Activated CD4-positive, alpha-beta memory T cell treated with anti-CD3 and anti-CD28 coated beads for 36 hours (primary cell): ENCODE data around the gene PUM2. TPM values are rescaled to one million over a fixed set of nuclear protein-coding genes. Genes with fewer than 3 reads are reported as not detected.

Experiments
- CTCF ChIA-PET: fragments of 350-600 bp; sonication (Branson Sonifier 250); formaldehyde crosslinking; loops from one replicate; lab custom pipeline; 2021; ENCODE audit warnings: antibody characterized with exemption, inconsistent platforms; lab: Charles Lee
- POLR2A ChIA-PET: fragments of 350-600 bp; sonication (Branson Sonifier 250); formaldehyde crosslinking; loops from one replicate; lab custom pipeline; 2021; ENCODE audit warnings: antibody characterized with exemption; lab: Charles Lee
- DNase-seq: peaks from one replicate; pipeline ENCODE4 v3.0.0-alpha.2; 2020
- H3K27ac Mint-ChIP-seq: one replicate; pipeline ENCODE4 v1.8.0; 2021; ENCODE audit warnings: mixed read lengths
- H3K27me3 Mint-ChIP-seq: one replicate; pipeline ENCODE4 v1.8.0; 2021; ENCODE audit warnings: mixed read lengths
- H3K36me3 Mint-ChIP-seq: one replicate; pipeline ENCODE4 v1.8.0; 2021; ENCODE audit warnings: mixed read lengths
- H3K4me1 Mint-ChIP-seq: one replicate; pipeline ENCODE4 v1.8.0; 2021; ENCODE audit warnings: low read depth, mixed read lengths
- H3K4me3 Mint-ChIP-seq: one replicate; pipeline ENCODE4 v1.8.0; 2021; ENCODE audit warnings: mild to moderate bottlenecking, mixed read lengths
- H3K9me3 Mint-ChIP-seq: one replicate; pipeline ENCODE4 v1.8.0; 2021; ENCODE audit warnings: mixed read lengths
- intact Hi-C: fragments of 100-400 bp; cut with micrococcal nuclease; formaldehyde crosslinking; loops from one replicate; pipeline ENCODE4 v1.15.1; 2023
- total RNA-seq, 2 experiments: library from RNA; stranded (reverse); gene quantifications; one replicate each; pipeline ENCODE4 v1.2.3, GENCODE V29; 2021

Gene PUM2
- total RNA-seq, 2 experiments from 2014 or later = 122 TPM

GRCh38 chr2:20212871-20213503 is 137.7 kb downstream of the PUM2 start:
- no peaks in the 10 kb centered on the region for H3K4me1 Mint-ChIP-seq
- H3K36me3 Mint-ChIP-seq = no peaks in the 10 kb centered on the region
- ChIA-PET CTCF (interaction anchor here (0.9 kb wide), 1 partner anchor 257 kb away, joined by 3 read pairs; no protein-coding TSS in a partner anchor), POLR2A (no interaction called here)
- no peaks in the 10 kb centered on the region for H3K9me3 Mint-ChIP-seq
- H3K4me3 Mint-ChIP-seq = no peak overlapping the region
- no peak overlapping the region for H3K27ac Mint-ChIP-seq
- no peak for DNase-seq
- no peaks in the 10 kb centered on the region for H3K27me3 Mint-ChIP-seq
- intact Hi-C loops = no loop called here

DNA sequence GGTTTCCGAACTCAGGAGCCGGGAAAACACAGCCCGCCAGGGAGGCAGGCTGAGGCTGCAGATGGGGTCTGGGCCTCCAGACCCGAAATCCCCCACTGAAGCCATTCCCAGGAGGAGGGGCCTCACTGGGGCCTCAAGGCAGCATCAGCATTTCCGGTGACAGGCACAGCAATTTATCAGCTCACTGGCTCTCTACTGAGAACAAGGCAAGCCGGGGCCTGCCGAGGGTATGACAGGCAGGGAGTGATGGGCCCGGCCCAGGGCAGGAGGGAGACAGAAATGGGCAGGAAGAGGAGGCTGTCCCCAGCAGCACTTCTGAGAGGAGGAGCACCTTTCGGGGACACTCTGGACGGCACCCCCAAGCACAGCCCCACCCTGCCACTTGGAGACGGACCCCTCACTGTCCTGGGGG is 138.2 kb downstream of the PUM2 start:
- DNase-seq = no peak

DNA sequence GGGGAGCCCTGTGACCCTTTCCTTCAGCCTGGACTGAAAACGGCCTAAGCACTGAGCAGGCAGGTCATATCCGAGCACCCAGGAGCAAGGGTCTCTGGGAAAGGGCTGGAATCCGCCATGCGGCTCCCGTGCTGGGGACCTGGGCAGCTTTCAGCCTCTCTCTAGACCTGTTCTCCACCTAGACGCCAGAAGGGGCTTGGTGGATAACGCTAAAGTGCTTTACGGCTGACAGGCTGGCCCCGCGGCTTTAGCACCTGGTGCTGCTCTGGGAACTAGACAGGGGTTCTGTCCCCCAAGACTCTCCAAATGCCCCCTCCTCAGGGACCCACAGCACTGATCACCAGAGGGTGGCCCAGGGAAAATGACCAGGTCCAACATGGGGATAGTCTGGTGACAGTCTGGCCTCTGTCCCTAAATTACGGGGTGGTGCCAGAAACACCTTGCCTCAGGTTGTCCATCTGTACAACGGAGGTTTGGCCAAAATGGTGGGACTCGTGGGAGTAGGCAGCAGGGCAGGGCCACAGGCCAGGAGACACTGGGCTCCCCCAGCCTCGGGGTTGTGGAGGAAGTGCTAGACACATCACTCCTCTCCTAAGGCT is 138.7 kb downstream of the PUM2 start:
- ChIA-PET CTCF (no interaction called here), POLR2A (no interaction called here)
- H3K4me1 Mint-ChIP-seq = no peaks in the 10 kb centered on the region
- no peaks in the 10 kb centered on the region for H3K36me3 Mint-ChIP-seq
- DNase-seq = no peak
- no peak overlapping the region for H3K27ac Mint-ChIP-seq
- intact Hi-C loops = no loop called here
- no peaks in the 10 kb centered on the region for H3K27me3 Mint-ChIP-seq
- H3K4me3 Mint-ChIP-seq = no peak overlapping the region
- no peaks in the 10 kb centered on the region for H3K9me3 Mint-ChIP-seq

More for the DNA sequence above, 138.2 kb downstream of the PUM2 start:
- Mint-ChIP-seq H3K4me3 (no peak overlapping the region), H3K27me3 (no peaks in the 10 kb centered on the region), H3K9me3 (no peaks in the 10 kb centered on the region), H3K36me3 (no peaks in the 10 kb centered on the region), H3K27ac (no peak overlapping the region), H3K4me1 (no peaks in the 10 kb centered on the region)
- ChIA-PET CTCF (interaction anchor here (0.9 kb wide), 1 partner anchor 257 kb away, joined by 3 read pairs; no protein-coding TSS in a partner anchor), POLR2A (no interaction called here)
- intact Hi-C loops = no loop called here

GRCh38 chr2:20211420-20211819 is 139.2 kb downstream of the PUM2 start:
- Mint-ChIP-seq H3K27ac (no peak overlapping the region), H3K4me3 (no peak overlapping the region), H3K27me3 (no peaks in the 10 kb centered on the region), H3K4me1 (no peaks in the 10 kb centered on the region), H3K36me3 (no peaks in the 10 kb centered on the region), H3K9me3 (no peaks in the 10 kb centered on the region)
- POLR2A ChIA-PET = no interaction called here
- DNase-seq = no peak
- intact Hi-C loops = no loop called here
- CTCF ChIA-PET = interaction anchor here (0.7 kb wide), 1 partner anchor 209 kb away, joined by 3 read pairs; no protein-coding TSS in a partner anchor

DNA sequence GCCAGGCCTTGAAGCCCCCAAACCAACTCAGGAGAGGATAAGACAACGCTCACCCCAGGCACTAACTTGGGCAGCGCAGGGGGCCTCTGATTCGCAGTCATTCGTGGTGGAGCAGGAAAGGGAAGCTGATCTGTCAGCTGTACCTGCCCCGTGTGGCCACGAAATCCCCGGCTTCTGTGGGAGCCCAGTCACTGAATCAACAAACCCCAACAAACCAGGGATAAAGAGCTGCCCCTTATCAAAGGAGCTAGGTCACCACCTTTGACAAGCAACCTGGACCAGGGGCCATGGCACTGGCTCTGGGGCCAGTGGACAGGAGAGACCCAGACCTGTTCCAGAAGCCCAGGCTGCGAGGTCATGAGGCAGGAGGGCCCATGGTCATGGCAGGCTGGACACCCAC is 140.2 kb downstream of the PUM2 start:
- intact Hi-C loops = no loop called here
- POLR2A ChIA-PET = no interaction called here
- no peak overlapping the region for H3K4me3 Mint-ChIP-seq
- DNase-seq = no peak
- CTCF ChIA-PET = interaction anchor here (0.7 kb wide), 1 partner anchor 210 kb away, joined by 3 read pairs; no protein-coding TSS in a partner anchor
- H3K36me3 Mint-ChIP-seq = no peaks in the 10 kb centered on the region
- H3K27ac Mint-ChIP-seq = no peak overlapping the region
- no peaks in the 10 kb centered on the region for H3K4me1 Mint-ChIP-seq
- H3K27me3 Mint-ChIP-seq = no peaks in the 10 kb centered on the region
- H3K9me3 Mint-ChIP-seq = no peaks in the 10 kb centered on the region

DNA sequence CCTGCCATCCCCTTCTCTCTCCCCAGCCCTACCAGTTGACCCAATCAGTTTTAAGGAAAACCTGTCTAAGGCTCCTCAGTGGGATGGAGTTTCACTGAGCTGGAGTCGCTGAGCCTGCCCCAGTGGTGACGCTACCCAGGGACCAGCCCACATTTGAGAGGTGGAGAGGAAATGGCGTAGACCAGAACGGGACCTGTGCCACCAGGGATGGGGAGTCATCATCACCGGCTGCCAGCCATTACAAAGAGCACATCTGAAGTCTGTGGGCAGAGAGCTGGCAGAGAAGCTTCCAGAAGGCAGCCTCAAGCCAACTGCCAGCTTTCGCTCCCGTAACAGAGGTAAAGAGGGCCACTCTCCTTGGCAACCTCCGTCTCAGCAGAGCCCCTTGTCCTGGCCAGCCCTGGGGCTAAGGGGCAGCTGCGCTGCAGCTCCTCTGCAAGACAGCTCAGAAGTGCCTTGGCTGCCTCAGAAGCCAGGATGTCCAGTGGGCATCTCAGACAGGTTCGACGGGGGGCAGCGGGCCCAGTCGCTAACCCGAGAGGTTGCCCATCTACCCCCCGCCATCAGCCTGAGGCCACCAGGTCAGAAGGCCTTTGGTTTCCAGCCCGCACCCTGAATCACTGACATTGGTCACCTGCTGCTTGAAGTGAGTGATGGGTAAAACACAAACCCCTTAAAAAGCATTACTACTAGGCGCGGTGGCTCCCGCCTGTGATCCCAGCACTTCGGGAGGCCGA is 141.1 kb downstream of the PUM2 start:
- Mint-ChIP-seq H3K4me3 (no peak overlapping the region), H3K4me1 (no peaks in the 10 kb centered on the region), H3K36me3 (no peaks in the 10 kb centered on the region), H3K27me3 (no peaks in the 10 kb centered on the region), H3K9me3 (no peaks in the 10 kb centered on the region), H3K27ac (no peak overlapping the region)
- ChIA-PET CTCF (no interaction called here), POLR2A (no interaction called here)
- no peak for DNase-seq
- intact Hi-C loops = no loop called here

- ChIA-PET POLR2A (no interaction called here), CTCF (interaction anchor here (1.2 kb wide), 1 partner anchor 12 kb away, joined by 3 read pairs; no protein-coding TSS in a partner anchor)
- no peaks in the 10 kb centered on the region for H3K9me3 Mint-ChIP-seq
- H3K4me3 Mint-ChIP-seq = no peak overlapping the region
- no peak for DNase-seq
- intact Hi-C loops = no loop called here
- no peaks in the 10 kb centered on the region for H3K36me3 Mint-ChIP-seq
- H3K4me1 Mint-ChIP-seq = no peaks in the 10 kb centered on the region
- H3K27ac Mint-ChIP-seq = no peak overlapping the region
- no peaks in the 10 kb centered on the region for H3K27me3 Mint-ChIP-seq
Measured at GRCh38 chr2:20208476-20208859, 142.2 kb downstream of the PUM2 start.

DNA sequence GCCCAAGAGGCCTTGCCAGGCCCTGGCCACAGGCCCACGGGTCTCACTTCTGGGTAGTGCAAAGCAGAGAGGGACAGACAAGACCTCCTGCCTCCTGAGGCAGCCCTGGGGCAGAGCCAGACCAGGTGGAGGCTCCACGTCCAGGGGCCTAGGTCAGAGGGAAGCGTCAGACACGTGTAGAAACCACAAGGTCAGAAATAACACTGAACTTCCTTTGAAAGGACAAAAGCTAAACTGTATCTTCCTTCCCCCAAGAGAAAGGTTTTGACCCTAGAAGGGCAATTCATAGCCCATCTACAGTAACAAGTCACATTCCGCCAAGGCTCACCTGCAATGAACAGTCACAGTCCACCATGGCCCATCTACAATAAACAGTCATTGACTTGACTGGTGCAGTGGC is 143.6 kb downstream of the PUM2 start:
- no peaks in the 10 kb centered on the region for H3K9me3 Mint-ChIP-seq
- H3K4me3 Mint-ChIP-seq = no peak overlapping the region
- intact Hi-C loops = no loop called here
- no peaks in the 10 kb centered on the region for H3K4me1 Mint-ChIP-seq
- POLR2A ChIA-PET = interaction anchor here (0.7 kb wide), 1 partner anchor 106 kb away, joined by 3 read pairs; no protein-coding TSS in a partner anchor
- CTCF ChIA-PET = no interaction called here
- no peak for DNase-seq
- H3K36me3 Mint-ChIP-seq = no peaks in the 10 kb centered on the region
- no peaks in the 10 kb centered on the region for H3K27me3 Mint-ChIP-seq
- H3K27ac Mint-ChIP-seq = no peak overlapping the region

GRCh38 chr2:20205915-20206524 is 144.6 kb downstream of the PUM2 start:
- CTCF ChIA-PET = interaction anchor here (1.4 kb wide), 1 partner anchor 19 kb away, joined by 3 read pairs; the partner anchor contains the start of gene SDC1
- Mint-ChIP-seq H3K27ac (no peak overlapping the region), H3K27me3 (no peaks in the 10 kb centered on the region), H3K9me3 (no peaks in the 10 kb centered on the region), H3K4me1 (no peaks in the 10 kb centered on the region), H3K4me3 (no peak overlapping the region), H3K36me3 (no peaks in the 10 kb centered on the region)
- no peak for DNase-seq
- POLR2A ChIA-PET = no interaction called here
- intact Hi-C loops = no loop called here

- POLR2A ChIA-PET = no interaction called here
Measured at GRCh38 chr2:20205069-20205468, 145.6 kb downstream of the PUM2 start.

DNA sequence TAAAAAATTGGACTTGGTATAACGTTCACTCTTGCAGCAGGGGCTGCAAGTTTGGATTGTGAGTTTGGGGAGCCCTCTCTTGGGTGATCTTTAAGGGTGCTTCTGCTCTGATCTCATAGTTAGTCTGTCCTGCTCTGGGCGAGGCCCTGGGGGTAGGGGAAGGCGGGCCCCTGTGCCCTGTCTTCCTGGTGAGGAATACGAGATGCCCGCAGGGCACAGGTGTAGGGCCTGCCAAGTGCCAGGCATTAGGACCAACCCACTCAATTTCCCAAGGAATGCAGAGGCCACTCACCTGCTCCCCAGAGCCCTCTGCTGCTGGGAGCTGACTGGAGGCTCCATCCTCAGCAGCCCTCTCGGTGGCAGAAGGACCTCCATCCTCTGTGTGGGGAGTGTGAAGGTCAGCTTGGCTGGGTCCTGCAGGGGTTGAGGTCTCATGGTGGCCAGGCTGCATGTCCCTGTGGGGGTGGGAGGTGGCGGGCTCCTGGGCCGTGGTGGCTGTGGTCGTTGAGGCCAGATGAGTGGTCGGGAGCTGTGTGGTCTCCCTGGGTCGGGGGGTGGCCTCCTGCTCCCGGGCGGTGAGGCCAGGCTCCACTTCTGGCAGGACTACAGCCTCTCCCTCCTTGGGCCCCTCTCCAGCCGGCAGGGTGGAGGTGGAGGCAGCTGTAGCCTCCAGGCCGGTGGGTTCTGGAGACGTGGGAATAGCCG is 147.0 kb downstream of the PUM2 start:
- no peaks in the 10 kb centered on the region for H3K4me1 Mint-ChIP-seq
- no peaks in the 10 kb centered on the region for H3K36me3 Mint-ChIP-seq
- H3K27me3 Mint-ChIP-seq = no peaks in the 10 kb centered on the region
- H3K4me3 Mint-ChIP-seq = no peak overlapping the region
- intact Hi-C loops = no loop called here
- no peaks in the 10 kb centered on the region for H3K9me3 Mint-ChIP-seq
- POLR2A ChIA-PET = no interaction called here
- no peak overlapping the region for H3K27ac Mint-ChIP-seq
- DNase-seq = no peak
- CTCF ChIA-PET = no interaction called here

More at GRCh38 chr2:20205069-20205468, 145.6 kb downstream of the PUM2 start:
- Mint-ChIP-seq H3K27ac (no peak overlapping the region), H3K4me1 (no peaks in the 10 kb centered on the region), H3K4me3 (no peak overlapping the region), H3K27me3 (no peaks in the 10 kb centered on the region), H3K9me3 (no peaks in the 10 kb centered on the region), H3K36me3 (no peaks in the 10 kb centered on the region)
- intact Hi-C loops = no loop called here
- CTCF ChIA-PET = interaction anchor here (1.4 kb wide), 1 partner anchor 20 kb away, joined by 3 read pairs; the partner anchor contains the start of gene SDC1
- no peak for DNase-seq
